ENCODE measurements around the gene VKORC1. TPM values are rescaled to one million over a fixed set of nuclear protein-coding genes. Genes with fewer than 3 reads are reported as not detected.

The VKORC1 gene
- polyA plus RNA-seq, 2 donors: 18.5 to 39.2 TPM

GRCh38 chr16:31090540-31090939, 4.1 kb downstream of the VKORC1 start:
- Histone ChIP-seq H3K4me1 (ENCODE audit: control insufficient read depth in 2 of 2, insufficient read depth in 2 of 2, low read length in 1 of 2) (peaks cover 0 to 4% of the 10 kb centered on the region in 2 donors), H3K27ac (ENCODE audit: low read depth in 2 of 2, low read length in 1 of 2) (no peak overlapping the region), H3K27me3 (ENCODE audit: control insufficient read depth in 1 of 2, insufficient read depth in 2 of 2, low read length in 2 of 2) (no peaks in the 10 kb centered on the region), H3K4me3 (ENCODE audit: low read depth in 1 of 2, low read length in 2 of 2) (no peak overlapping the region), H3K9me3 (ENCODE audit: control insufficient read depth in 2 of 2, insufficient read depth in 1 of 2, low read depth in 1 of 2, low read length in 1 of 2) (no peaks in the 10 kb centered on the region), H3K36me3 (ENCODE audit: control insufficient read depth in 2 of 2, insufficient read depth in 2 of 2, low read length in 1 of 2) (peaks cover 0 to 17% of the 10 kb centered on the region in 2 donors)
- WGBS, 2 donors: 77 to 84% methylated on average over 2 of the region's 2 CpGs

GRCh38 chr16:31089199-31089598, 5.4 kb downstream of the VKORC1 start:
- Histone ChIP-seq H3K4me3 (ENCODE audit: low read depth in 1 of 2, low read length in 2 of 2) (no peak overlapping the region), H3K4me1 (ENCODE audit: control insufficient read depth in 2 of 2, insufficient read depth in 2 of 2, low read length in 1 of 2) (peaks cover 0 to 4% of the 10 kb centered on the region in 2 donors), H3K36me3 (ENCODE audit: control insufficient read depth in 2 of 2, insufficient read depth in 2 of 2, low read length in 1 of 2) (peaks cover 0 to 22% of the 10 kb centered on the region in 2 donors), H3K9me3 (ENCODE audit: control insufficient read depth in 2 of 2, insufficient read depth in 1 of 2, low read depth in 1 of 2, low read length in 1 of 2) (no peaks in the 10 kb centered on the region), H3K27me3 (ENCODE audit: control insufficient read depth in 1 of 2, insufficient read depth in 2 of 2, low read length in 2 of 2) (no peaks in the 10 kb centered on the region), H3K27ac (ENCODE audit: low read depth in 2 of 2, low read length in 1 of 2) (no peak overlapping the region)
- 94 to 97% methylated on average over 8 of the region's 8 CpGs for WGBS, 2 donors

GRCh38 chr16:31088459-31089183, 6.0 kb downstream of the VKORC1 start, which contains the start of gene PRSS53:
Gene PRSS53, minus strand, starts transcription at chr16:31088943. Its CDS starts 134 bp downstream, at chr16:31088809.
- Histone ChIP-seq H3K27ac (ENCODE audit: low read depth in 2 of 2, low read length in 1 of 2) (no peak within 1 kb of the TSS), H3K27me3 (ENCODE audit: control insufficient read depth in 1 of 2, insufficient read depth in 2 of 2, low read length in 2 of 2) (no peaks in the 10 kb centered on the region), H3K4me3 (ENCODE audit: low read depth in 1 of 2, low read length in 2 of 2) (no peak within 1 kb of the TSS), H3K4me1 (ENCODE audit: control insufficient read depth in 2 of 2, insufficient read depth in 2 of 2, low read length in 1 of 2) (peaks cover 0 to 2% of the 10 kb centered on the region in 2 donors), H3K9me3 (ENCODE audit: control insufficient read depth in 2 of 2, insufficient read depth in 1 of 2, low read depth in 1 of 2, low read length in 1 of 2) (no peaks in the 10 kb centered on the region), H3K36me3 (ENCODE audit: control insufficient read depth in 2 of 2, insufficient read depth in 2 of 2, low read length in 1 of 2) (peaks cover 0 to 24% of the 10 kb centered on the region in 2 donors)
- WGBS, 2 donors: 74 to 80% methylated on average over 12 to 15 of the region's 15 CpGs

- Histone ChIP-seq H3K27me3 (ENCODE audit: control insufficient read depth in 1 of 2, insufficient read depth in 2 of 2, low read length in 2 of 2) (no peaks in the 10 kb centered on the region), H3K4me3 (ENCODE audit: low read depth in 1 of 2, low read length in 2 of 2) (no peak overlapping the region), H3K36me3 (ENCODE audit: control insufficient read depth in 2 of 2, insufficient read depth in 2 of 2, low read length in 1 of 2) (peaks cover 0 to 27% of the 10 kb centered on the region in 2 donors), H3K4me1 (ENCODE audit: control insufficient read depth in 2 of 2, insufficient read depth in 2 of 2, low read length in 1 of 2) (peaks cover 0 to 2% of the 10 kb centered on the region in 2 donors), H3K9me3 (ENCODE audit: control insufficient read depth in 2 of 2, insufficient read depth in 1 of 2, low read depth in 1 of 2, low read length in 1 of 2) (no peaks in the 10 kb centered on the region), H3K27ac (ENCODE audit: low read depth in 2 of 2, low read length in 1 of 2) (no peak overlapping the region)
- WGBS, 2 donors: 77% methylated on average over 5 of the region's 5 CpGs
These were observed 6.6 kb downstream of the VKORC1 start for GRCh38 chr16:31087971-31088370.

- Histone ChIP-seq H3K9me3 (ENCODE audit: control insufficient read depth in 2 of 2, insufficient read depth in 1 of 2, low read depth in 1 of 2, low read length in 1 of 2) (no peaks in the 10 kb centered on the region), H3K27ac (ENCODE audit: low read depth in 2 of 2, low read length in 1 of 2) (no peak overlapping the region), H3K4me1 (ENCODE audit: control insufficient read depth in 2 of 2, insufficient read depth in 2 of 2, low read length in 1 of 2) (peaks cover 0 to under 1% of the 10 kb centered on the region in 2 donors), H3K36me3 (ENCODE audit: control insufficient read depth in 2 of 2, insufficient read depth in 2 of 2, low read length in 1 of 2) (peaks cover 0 to 31% of the 10 kb centered on the region in 2 donors), H3K4me3 (ENCODE audit: low read depth in 1 of 2, low read length in 2 of 2) (no peak overlapping the region), H3K27me3 (ENCODE audit: control insufficient read depth in 1 of 2, insufficient read depth in 2 of 2, low read length in 2 of 2) (no peaks in the 10 kb centered on the region)
- 88 to 94% methylated on average over 8 of the region's 8 CpGs for WGBS, 2 donors
These were observed 7.1 kb downstream of the VKORC1 start for GRCh38 chr16:31087481-31087880.

GRCh38 chr16:31086629-31086906, 8.0 kb downstream of the VKORC1 start:
- H3K36me3 ChIP-seq (ENCODE audit: control insufficient read depth in 2 of 2, insufficient read depth in 2 of 2, low read length in 1 of 2): peaks cover 0 to 33% of the 10 kb centered on the region in 2 donors

GRCh38 chr16:31085873-31086628, 8.5 kb downstream of the VKORC1 start:
- peaks cover 0 to 3% of the 10 kb centered on the region in 2 donors for H3K4me1 ChIP-seq (ENCODE audit: control insufficient read depth in 2 of 2, insufficient read depth in 2 of 2, low read length in 1 of 2)
- 86 to 88% methylated on average over 18 of the region's 18 CpGs for WGBS, 2 donors
- H3K27ac ChIP-seq (ENCODE audit: low read depth in 2 of 2, low read length in 1 of 2): no peak overlapping the region
- H3K36me3 ChIP-seq (ENCODE audit: control insufficient read depth in 2 of 2, insufficient read depth in 2 of 2, low read length in 1 of 2): peaks cover 0 to 33% of the 10 kb centered on the region in 2 donors
- H3K4me3 ChIP-seq (ENCODE audit: low read depth in 1 of 2, low read length in 2 of 2): no peak overlapping the region
- no peaks in the 10 kb centered on the region for H3K27me3 ChIP-seq (ENCODE audit: control insufficient read depth in 1 of 2, insufficient read depth in 2 of 2, low read length in 2 of 2)
- no peaks in the 10 kb centered on the region for H3K9me3 ChIP-seq (ENCODE audit: control insufficient read depth in 2 of 2, insufficient read depth in 1 of 2, low read depth in 1 of 2, low read length in 1 of 2)

More at GRCh38 chr16:31086629-31086906, 8.0 kb downstream of the VKORC1 start:
- Histone ChIP-seq H3K27ac (ENCODE audit: low read depth in 2 of 2, low read length in 1 of 2) (no peak overlapping the region), H3K9me3 (ENCODE audit: control insufficient read depth in 2 of 2, insufficient read depth in 1 of 2, low read depth in 1 of 2, low read length in 1 of 2) (no peaks in the 10 kb centered on the region), H3K27me3 (ENCODE audit: control insufficient read depth in 1 of 2, insufficient read depth in 2 of 2, low read length in 2 of 2) (no peaks in the 10 kb centered on the region), H3K4me3 (ENCODE audit: low read depth in 1 of 2, low read length in 2 of 2) (no peak overlapping the region), H3K4me1 (ENCODE audit: control insufficient read depth in 2 of 2, insufficient read depth in 2 of 2, low read length in 1 of 2) (peaks cover 0 to 3% of the 10 kb centered on the region in 2 donors)
- WGBS, 2 donors: 81 to 84% methylated on average over 5 to 6 of the region's 6 CpGs

GRCh38 chr16:31085411-31085810, 9.2 kb downstream of the VKORC1 start:
- H3K36me3 ChIP-seq (ENCODE audit: control insufficient read depth in 2 of 2, insufficient read depth in 2 of 2, low read length in 1 of 2): peaks cover 0 to 34% of the 10 kb centered on the region in 2 donors

GRCh38 chr16:31084584-31085302, 9.9 kb downstream of the VKORC1 start:
- H3K27me3 ChIP-seq (ENCODE audit: control insufficient read depth in 1 of 2, insufficient read depth in 2 of 2, low read length in 2 of 2): no peaks in the 10 kb centered on the region
- H3K4me3 ChIP-seq (ENCODE audit: low read depth in 1 of 2, low read length in 2 of 2): no peak overlapping the region
- 87 to 91% methylated on average over 16 of the region's 16 CpGs for WGBS, 2 donors
- H3K36me3 ChIP-seq (ENCODE audit: control insufficient read depth in 2 of 2, insufficient read depth in 2 of 2, low read length in 1 of 2): peaks cover 0 to 39% of the 10 kb centered on the region in 2 donors
- H3K9me3 ChIP-seq (ENCODE audit: control insufficient read depth in 2 of 2, insufficient read depth in 1 of 2, low read depth in 1 of 2, low read length in 1 of 2): no peaks in the 10 kb centered on the region
- no peak overlapping the region for H3K27ac ChIP-seq (ENCODE audit: low read depth in 2 of 2, low read length in 1 of 2)
- peaks cover 0 to 3% of the 10 kb centered on the region in 2 donors for H3K4me1 ChIP-seq (ENCODE audit: control insufficient read depth in 2 of 2, insufficient read depth in 2 of 2, low read length in 1 of 2)

More at GRCh38 chr16:31085411-31085810, 9.2 kb downstream of the VKORC1 start:
- no peak overlapping the region for H3K4me3 ChIP-seq (ENCODE audit: low read depth in 1 of 2, low read length in 2 of 2)
- H3K9me3 ChIP-seq (ENCODE audit: control insufficient read depth in 2 of 2, insufficient read depth in 1 of 2, low read depth in 1 of 2, low read length in 1 of 2): no peaks in the 10 kb centered on the region
- WGBS, 2 donors: 63 to 67% methylated on average over 8 of the region's 8 CpGs
- no peaks in the 10 kb centered on the region for H3K27me3 ChIP-seq (ENCODE audit: control insufficient read depth in 1 of 2, insufficient read depth in 2 of 2, low read length in 2 of 2)
- H3K4me1 ChIP-seq (ENCODE audit: control insufficient read depth in 2 of 2, insufficient read depth in 2 of 2, low read length in 1 of 2): peaks cover 0 to 3% of the 10 kb centered on the region in 2 donors
- no peak overlapping the region for H3K27ac ChIP-seq (ENCODE audit: low read depth in 2 of 2, low read length in 1 of 2)

All from esophagus (tissue), 2 donors.